ENCODE data around the gene ENPEP. TPM values are rescaled to one million over a fixed set of nuclear protein-coding genes. Genes with fewer than 3 reads are reported as not detected.
"Not testable (repeated sequence)": the region's sequence is repeated elsewhere in the genome, so short reads cannot be mapped to it uniquely, and the experiment has no call there.

Gene ENPEP
- total RNA-seq, 1 donor from 2014 or later = not detected

DNA sequence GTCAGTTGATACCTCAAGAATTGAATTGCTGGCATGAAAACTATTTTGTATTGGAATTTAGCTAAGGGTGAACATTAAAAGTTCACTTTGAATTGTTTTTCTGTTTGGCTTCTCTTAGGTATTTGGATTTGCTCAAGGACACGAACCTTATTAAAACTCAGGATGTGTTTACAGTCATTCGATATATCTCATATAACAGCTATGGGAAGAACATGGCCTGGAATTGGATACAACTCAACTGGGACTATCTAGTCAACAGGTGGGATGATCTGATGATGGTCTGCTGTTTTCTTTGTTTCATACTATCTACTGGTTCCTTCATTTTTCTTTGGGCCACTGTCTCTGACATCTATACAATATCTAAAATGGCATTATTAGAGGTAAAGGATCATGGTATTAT lies 77.2 kb downstream of the ENPEP start:
- DNase-seq = no peak
- no peaks in the 10 kb centered on the region for H3K4me1 Mint-ChIP-seq
- intact Hi-C loops (cut with micrococcal nuclease) = no loop called here
- H3K9me3 Mint-ChIP-seq = no peaks in the 10 kb centered on the region
- no peak overlapping the region for H3K4me3 Mint-ChIP-seq
- H3K27me3 Mint-ChIP-seq = peaks cover 8% of the 10 kb centered on the region
- no peak overlapping the region for H3K27ac Mint-ChIP-seq
- H3K36me3 Mint-ChIP-seq (ENCODE audit: low read depth) = no peaks in the 10 kb centered on the region

DNA sequence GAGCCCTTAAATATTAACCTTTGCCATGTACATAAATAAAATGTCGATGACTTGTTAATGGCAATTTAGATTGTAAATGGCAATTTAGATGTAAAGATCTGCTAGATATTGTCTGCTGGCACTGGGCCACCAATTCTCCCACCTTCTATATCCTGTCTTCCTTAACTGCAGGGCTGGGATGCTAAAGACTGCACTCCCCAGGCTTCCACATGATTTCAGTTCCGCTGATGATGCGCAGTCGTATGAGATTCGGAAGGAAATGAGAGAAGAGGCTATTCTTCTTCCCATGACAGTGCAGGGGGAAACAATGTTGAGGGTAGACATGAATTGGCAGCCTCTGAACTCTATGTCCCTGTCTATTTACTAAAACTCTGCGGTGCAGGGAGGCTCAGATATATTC lies 91.3 kb downstream of the ENPEP start:
- H3K4me3 Mint-ChIP-seq = no peak overlapping the region
- H3K9me3 Mint-ChIP-seq = no peaks in the 10 kb centered on the region
- H3K27ac Mint-ChIP-seq = no peak overlapping the region
- no peak for DNase-seq
- no peaks in the 10 kb centered on the region for H3K4me1 Mint-ChIP-seq
- H3K36me3 Mint-ChIP-seq (ENCODE audit: low read depth) = no peaks in the 10 kb centered on the region
- intact Hi-C loops (cut with micrococcal nuclease) = no loop called here
- H3K27me3 Mint-ChIP-seq = peaks cover 4% of the 10 kb centered on the region

DNA sequence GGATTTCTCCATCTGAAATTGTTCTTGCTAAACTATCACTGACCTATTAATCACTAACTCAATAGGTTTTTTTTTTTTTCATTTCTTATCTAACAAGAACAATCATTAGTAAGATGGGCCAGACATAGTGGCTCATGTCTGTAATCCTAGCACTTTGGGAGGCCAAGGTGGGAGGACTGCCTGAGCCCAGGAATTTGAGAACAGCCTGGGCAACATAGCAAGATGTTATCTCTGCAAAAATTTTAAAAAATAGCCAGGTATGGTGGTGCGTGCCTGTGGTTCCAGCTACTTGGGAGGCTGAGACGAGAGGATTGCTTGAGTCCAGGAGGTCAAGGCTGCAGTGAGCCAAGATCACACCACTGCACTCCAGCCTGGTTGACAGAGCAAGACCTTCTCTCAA lies 100.7 kb downstream of the ENPEP start:
- H3K9me3 Mint-ChIP-seq; intact Hi-C loops (cut with micrococcal nuclease); H3K36me3 Mint-ChIP-seq (ENCODE audit: low read depth); H3K27me3 Mint-ChIP-seq; H3K4me1 Mint-ChIP-seq; DNase-seq; H3K4me3 Mint-ChIP-seq; H3K27ac Mint-ChIP-seq: not testable (repeated sequence)

DNA sequence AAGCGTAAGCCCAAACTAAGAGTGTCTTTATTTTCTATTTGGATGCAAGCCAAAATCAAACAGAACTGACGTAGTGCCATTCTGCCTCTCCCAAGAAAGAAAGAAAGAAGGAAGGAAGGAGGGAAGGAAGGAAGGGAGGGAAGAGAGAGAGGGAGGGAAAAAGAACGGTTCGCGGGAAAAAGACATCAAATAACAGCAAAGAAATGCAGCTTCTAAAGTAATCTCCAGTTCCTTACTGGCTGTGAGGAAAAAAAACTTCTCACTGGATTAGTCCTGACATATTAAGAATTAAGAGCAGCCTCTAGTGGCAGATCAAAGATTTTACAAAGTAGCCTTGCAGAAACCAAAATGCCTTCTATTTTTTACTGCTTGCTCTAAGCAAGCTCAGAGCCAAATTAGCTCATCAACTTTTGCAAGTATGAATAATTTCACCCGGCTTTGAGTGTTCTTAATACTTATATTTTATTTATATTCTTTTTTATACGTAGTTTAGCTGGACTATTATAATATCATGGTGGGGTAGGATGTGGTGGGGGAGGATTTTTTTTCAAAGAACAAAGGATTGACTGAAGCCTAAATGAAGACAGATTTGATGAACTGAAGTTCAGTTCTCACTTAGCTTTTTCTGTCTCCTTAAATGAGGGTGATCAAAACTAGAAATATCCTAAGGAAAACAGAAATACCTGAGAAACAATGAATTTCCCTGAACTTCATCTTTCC lies 110.3 kb downstream of the ENPEP start:
- intact Hi-C loops (cut with micrococcal nuclease) = no loop called here
- H3K4me1 Mint-ChIP-seq = peaks cover 2% of the 10 kb centered on the region
- H3K27ac Mint-ChIP-seq = no peak overlapping the region
- no peaks in the 10 kb centered on the region for H3K36me3 Mint-ChIP-seq (ENCODE audit: low read depth)
- peaks cover 3% of the 10 kb centered on the region for H3K27me3 Mint-ChIP-seq
- no peak overlapping the region for H3K4me3 Mint-ChIP-seq
- no peaks in the 10 kb centered on the region for H3K9me3 Mint-ChIP-seq
- no peak for DNase-seq

- Mint-ChIP-seq H3K9me3 (no peaks in the 10 kb centered on the region), H3K27me3 (peaks cover 2% of the 10 kb centered on the region), H3K4me1 (peaks cover 2% of the 10 kb centered on the region), H3K36me3 (ENCODE audit: low read depth) (no peaks in the 10 kb centered on the region), H3K27ac (no peak overlapping the region), H3K4me3 (no peak overlapping the region)
- intact Hi-C loops (cut with micrococcal nuclease) = no loop called here
- no peak for DNase-seq
Observed at GRCh38 chr4:110587666-110588285, 111.8 kb downstream of the ENPEP start.

DNA sequence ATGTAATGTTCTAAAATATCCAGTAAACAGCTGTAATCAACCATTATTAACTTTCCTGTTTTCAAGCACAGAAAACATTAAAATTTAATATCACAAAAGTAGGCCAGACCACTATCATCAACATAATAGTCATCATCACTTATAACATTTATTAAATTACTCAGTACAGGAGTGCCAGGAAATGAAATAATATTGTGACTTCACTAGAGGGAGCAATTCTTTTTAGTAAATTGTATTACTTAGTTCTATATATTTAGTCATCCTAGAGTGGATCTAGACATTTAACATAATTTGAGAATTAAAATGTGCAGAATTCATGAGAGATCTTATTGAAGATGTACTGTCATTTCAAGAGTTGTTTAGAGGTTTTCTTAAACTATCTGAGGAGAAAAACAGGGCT lies 113.3 kb downstream of the ENPEP start:
- peaks cover 4% of the 10 kb centered on the region for H3K9me3 Mint-ChIP-seq
- no peak for DNase-seq
- no peaks in the 10 kb centered on the region for H3K36me3 Mint-ChIP-seq (ENCODE audit: low read depth)
- peaks cover 2% of the 10 kb centered on the region for H3K4me1 Mint-ChIP-seq
- no peak overlapping the region for H3K4me3 Mint-ChIP-seq
- H3K27ac Mint-ChIP-seq = no peak overlapping the region
- intact Hi-C loops (cut with micrococcal nuclease) = no loop called here
- H3K27me3 Mint-ChIP-seq = peaks cover 2% of the 10 kb centered on the region

DNA sequence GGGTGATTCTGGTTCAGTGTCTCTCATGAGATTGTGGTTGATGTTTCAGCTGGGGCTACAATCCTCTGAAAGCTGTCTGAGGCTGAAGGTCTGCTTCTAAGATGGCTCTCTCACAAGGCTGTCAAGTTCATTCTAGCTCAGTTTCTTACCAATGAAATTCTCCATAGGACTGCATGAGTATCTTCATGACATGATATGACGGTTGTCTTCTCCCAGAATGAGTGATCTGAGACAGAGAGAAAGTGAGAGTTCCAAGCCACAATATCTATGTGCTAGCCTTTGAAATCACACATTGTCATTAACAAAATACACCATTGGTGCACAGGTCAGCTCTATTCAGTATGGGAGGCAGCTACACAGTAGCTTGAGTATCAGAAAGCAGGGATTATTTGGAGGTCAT lies 119.6 kb downstream of the ENPEP start:
- peaks cover 8% of the 10 kb centered on the region for H3K27me3 Mint-ChIP-seq
- no peaks in the 10 kb centered on the region for H3K4me1 Mint-ChIP-seq
- no peaks in the 10 kb centered on the region for H3K36me3 Mint-ChIP-seq (ENCODE audit: low read depth)
- DNase-seq = no peak
- intact Hi-C loops (cut with micrococcal nuclease) = no loop called here
- H3K27ac Mint-ChIP-seq = no peak overlapping the region
- H3K9me3 Mint-ChIP-seq = peaks cover 18% of the 10 kb centered on the region
- no peak overlapping the region for H3K4me3 Mint-ChIP-seq

DNA sequence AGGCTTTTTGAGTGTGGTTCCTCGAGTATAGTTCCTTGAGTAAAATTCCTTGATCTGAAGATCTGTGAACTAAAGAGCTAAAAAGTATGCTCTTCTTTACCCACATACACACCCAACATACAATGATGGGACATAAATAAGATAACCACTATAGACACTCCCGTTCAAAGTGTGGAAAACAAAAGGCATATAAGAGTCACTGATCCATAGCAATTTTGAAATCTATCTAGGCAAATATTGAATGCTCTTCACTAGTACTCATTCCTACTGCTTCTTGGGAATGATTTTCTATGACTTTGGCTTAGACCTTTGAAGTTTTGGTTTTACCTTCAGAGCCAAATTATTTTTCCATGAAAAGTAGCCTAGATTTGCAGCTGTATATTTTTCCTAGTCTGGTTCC lies 120.5 kb downstream of the ENPEP start:
- peaks cover 8% of the 10 kb centered on the region for H3K27me3 Mint-ChIP-seq
- intact Hi-C loops (cut with micrococcal nuclease) = no loop called here
- DNase-seq = no peak
- H3K4me3 Mint-ChIP-seq = no peak overlapping the region
- no peak overlapping the region for H3K27ac Mint-ChIP-seq
- no peaks in the 10 kb centered on the region for H3K4me1 Mint-ChIP-seq
- H3K9me3 Mint-ChIP-seq = peaks cover 18% of the 10 kb centered on the region
- no peaks in the 10 kb centered on the region for H3K36me3 Mint-ChIP-seq (ENCODE audit: low read depth)

GRCh38 chr4:110597582-110597981 lies 121.6 kb downstream of the ENPEP start:
- Mint-ChIP-seq H3K4me3 (no peak overlapping the region), H3K27me3 (peaks cover 8% of the 10 kb centered on the region), H3K36me3 (ENCODE audit: low read depth) (no peaks in the 10 kb centered on the region), H3K9me3 (peaks cover 18% of the 10 kb centered on the region), H3K4me1 (no peaks in the 10 kb centered on the region), H3K27ac (no peak overlapping the region)
- intact Hi-C loops (cut with micrococcal nuclease) = no loop called here
- no peak for DNase-seq

DNA sequence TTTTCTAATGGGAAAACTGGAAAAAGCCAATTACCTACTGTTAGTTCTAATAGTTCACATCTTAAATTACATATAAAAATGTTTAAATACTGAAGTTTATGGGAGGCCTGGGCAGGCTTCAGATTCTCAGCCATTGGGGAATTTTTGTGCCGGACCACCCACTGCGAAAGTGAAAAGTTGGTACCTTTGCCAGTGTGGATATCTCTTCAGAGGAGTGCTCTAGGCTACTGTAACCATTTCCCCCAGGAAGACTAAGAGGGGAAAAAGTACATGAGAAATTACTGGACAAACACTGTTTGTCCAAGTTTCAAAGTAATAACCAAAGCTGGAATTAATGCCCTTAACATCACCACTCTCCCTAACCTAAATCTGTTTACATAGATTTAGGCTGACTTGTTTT lies 126.1 kb downstream of the ENPEP start:
- no peak overlapping the region for H3K4me3 Mint-ChIP-seq
- H3K36me3 Mint-ChIP-seq (ENCODE audit: low read depth) = no peaks in the 10 kb centered on the region
- no peaks in the 10 kb centered on the region for H3K4me1 Mint-ChIP-seq
- H3K27me3 Mint-ChIP-seq = peaks cover 17% of the 10 kb centered on the region
- intact Hi-C loops (cut with micrococcal nuclease) = no loop called here
- no peak overlapping the region for H3K27ac Mint-ChIP-seq
- no peak for DNase-seq
- peaks cover 3% of the 10 kb centered on the region for H3K9me3 Mint-ChIP-seq

DNA sequence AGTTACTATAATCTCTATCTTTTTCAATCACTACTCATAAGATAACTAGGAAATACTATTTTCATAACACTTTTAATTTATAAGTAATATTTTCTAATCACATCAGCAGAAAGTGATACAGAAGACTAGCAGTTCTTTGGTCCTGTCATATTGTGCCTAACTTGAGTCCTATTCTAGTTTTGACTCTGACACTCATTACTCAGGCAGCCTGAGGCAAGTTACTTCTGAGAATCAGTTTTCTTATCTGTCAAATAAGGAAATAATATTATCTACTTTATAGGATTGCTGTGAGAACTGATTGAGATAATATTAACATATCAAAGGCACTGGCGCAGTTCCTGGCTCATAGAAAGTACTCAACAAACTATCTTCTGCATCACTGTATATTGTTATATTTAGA lies 129.1 kb downstream of the ENPEP start:
- Mint-ChIP-seq H3K4me3 (no peak overlapping the region), H3K27ac (no peak overlapping the region), H3K36me3 (ENCODE audit: low read depth) (no peaks in the 10 kb centered on the region), H3K27me3 (peaks cover 28% of the 10 kb centered on the region), H3K9me3 (no peaks in the 10 kb centered on the region), H3K4me1 (no peaks in the 10 kb centered on the region)
- intact Hi-C loops (cut with micrococcal nuclease) = no loop called here
- no peak for DNase-seq

DNA sequence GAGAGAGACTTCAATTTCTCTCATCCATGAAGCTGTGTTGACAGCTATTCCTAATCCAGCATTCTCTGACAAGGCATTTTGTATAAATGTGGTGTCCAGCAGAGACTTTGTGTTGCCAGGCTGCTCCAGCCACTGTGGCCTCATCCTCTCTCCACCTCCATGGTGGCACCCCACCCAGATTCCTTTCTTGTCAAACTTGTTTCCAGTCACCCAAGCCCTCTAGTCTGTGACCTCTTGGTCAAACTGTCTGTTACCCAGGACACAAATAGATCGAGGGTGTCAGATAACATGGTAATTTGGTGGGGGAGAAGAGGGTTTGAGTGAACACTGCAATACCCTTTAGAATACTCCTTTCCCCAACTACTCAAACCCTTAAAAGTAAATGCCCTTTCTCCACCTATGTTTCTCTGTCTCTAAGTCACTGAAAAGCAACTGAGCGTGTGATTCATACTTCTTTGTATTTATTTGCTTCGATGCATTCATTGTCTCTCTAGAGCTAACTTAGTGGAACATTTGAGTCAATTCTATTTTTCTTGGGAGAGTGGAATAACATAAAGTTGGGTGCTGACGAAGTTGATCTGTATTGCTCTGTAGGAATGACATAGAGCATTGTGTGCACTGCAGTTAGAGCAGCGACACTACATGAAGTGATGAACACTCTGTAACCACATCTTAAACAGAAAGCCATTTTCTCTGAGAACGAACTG lies 133.2 kb downstream of the ENPEP start:
- H3K4me3 Mint-ChIP-seq = no peak overlapping the region
- H3K27ac Mint-ChIP-seq = no peak overlapping the region
- H3K36me3 Mint-ChIP-seq (ENCODE audit: low read depth) = peaks cover 3% of the 10 kb centered on the region
- H3K9me3 Mint-ChIP-seq = peaks cover 4% of the 10 kb centered on the region
- DNase-seq = no peak
- H3K27me3 Mint-ChIP-seq = peaks cover 55% of the 10 kb centered on the region
- no peaks in the 10 kb centered on the region for H3K4me1 Mint-ChIP-seq
- intact Hi-C loops (cut with micrococcal nuclease) = no loop called here

GRCh38 chr4:110610620-110610939 lies 134.6 kb downstream of the ENPEP start:
- H3K4me1 Mint-ChIP-seq = no peaks in the 10 kb centered on the region
- intact Hi-C loops (cut with micrococcal nuclease) = no loop called here
- peaks cover 6% of the 10 kb centered on the region for H3K9me3 Mint-ChIP-seq
- no peak for DNase-seq
- H3K4me3 Mint-ChIP-seq = no peak overlapping the region
- H3K27me3 Mint-ChIP-seq = peaks cover 66% of the 10 kb centered on the region
- H3K36me3 Mint-ChIP-seq (ENCODE audit: low read depth) = peaks cover 3% of the 10 kb centered on the region
- no peak overlapping the region for H3K27ac Mint-ChIP-seq

GRCh38 chr4:110610940-110611831 lies 135.2 kb downstream of the ENPEP start:
- no peak overlapping the region for H3K4me3 Mint-ChIP-seq
- intact Hi-C loops (cut with micrococcal nuclease) = loop anchor here (1.0 kb wide), 1 partner anchor 10 kb away; no protein-coding TSS in a partner anchor

More at GRCh38 chr4:110610940-110611831, 135.2 kb downstream of the ENPEP start:
- Mint-ChIP-seq H3K4me1 (no peaks in the 10 kb centered on the region), H3K27me3 (peaks cover 70% of the 10 kb centered on the region), H3K27ac (no peak overlapping the region), H3K36me3 (ENCODE audit: low read depth) (peaks cover 3% of the 10 kb centered on the region), H3K9me3 (peaks cover 6% of the 10 kb centered on the region)
- DNase-seq = peak; percentile 53
